ENCODE results near the gene DCLRE1A. TPM values are rescaled to one million over a fixed set of nuclear protein-coding genes. Genes with fewer than 3 reads are reported as not detected.

The DCLRE1A gene
- total and polyA plus RNA-seq, 4 donors, result 9.6 to 15.7 (median 13.3) TPM

- 60% methylated on average over 1 of the region's 2 CpGs for WGBS (ENCODE audit: insufficient coverage)
- peak in 1 of 6 donors; percentile 32 for DNase-seq (ENCODE audit: low read depth in 4 of 6, low spot score in 6 of 6)
- H3K9me3 ChIP-seq (ENCODE audit: control insufficient read depth, insufficient read depth, low read length), result no peaks in the 10 kb centered on the region
- no peaks in the 10 kb centered on the region for H3K27me3 ChIP-seq (ENCODE audit: control insufficient read depth, insufficient read depth, low read length)
- H3K36me3 ChIP-seq (ENCODE audit: control insufficient read depth, insufficient read depth, low read length), result peaks cover 4% of the 10 kb centered on the region
- no peak overlapping the region for H3K4me3 ChIP-seq (ENCODE audit: low read depth, low read length)
- H3K4me1 ChIP-seq (ENCODE audit: control insufficient read depth, insufficient read depth, low read length), result no peaks in the 10 kb centered on the region
- no peak overlapping the region for H3K27ac ChIP-seq (ENCODE audit: low read depth, low read length)
Observed at GRCh38 chr10:113889911-113890310, 36.0 kb upstream of the DCLRE1A start.

GRCh38 chr10:113882240-113882639, 28.4 kb upstream of the DCLRE1A start:
- Histone ChIP-seq H3K27me3 (ENCODE audit: control insufficient read depth, insufficient read depth, low read length) (no peaks in the 10 kb centered on the region), H3K4me1 (ENCODE audit: control insufficient read depth, insufficient read depth, low read length) (no peaks in the 10 kb centered on the region), H3K27ac (ENCODE audit: low read depth, low read length) (no peak overlapping the region), H3K4me3 (ENCODE audit: low read depth, low read length) (no peak overlapping the region), H3K9me3 (ENCODE audit: control insufficient read depth, insufficient read depth, low read length) (no peaks in the 10 kb centered on the region), H3K36me3 (ENCODE audit: control insufficient read depth, insufficient read depth, low read length) (no peaks in the 10 kb centered on the region)
- DNase-seq (ENCODE audit: low read depth in 4 of 6, low spot score in 6 of 6), result no peak
- WGBS (ENCODE audit: insufficient coverage), result no CpG with 5 or more reads among the region's 2 CpGs

GRCh38 chr10:113880236-113880635, 26.4 kb upstream of the DCLRE1A start:
- Histone ChIP-seq H3K27me3 (ENCODE audit: control insufficient read depth, insufficient read depth, low read length) (no peaks in the 10 kb centered on the region), H3K36me3 (ENCODE audit: control insufficient read depth, insufficient read depth, low read length) (no peaks in the 10 kb centered on the region), H3K4me3 (ENCODE audit: low read depth, low read length) (no peak overlapping the region), H3K27ac (ENCODE audit: low read depth, low read length) (no peak overlapping the region), H3K9me3 (ENCODE audit: control insufficient read depth, insufficient read depth, low read length) (no peaks in the 10 kb centered on the region), H3K4me1 (ENCODE audit: control insufficient read depth, insufficient read depth, low read length) (no peaks in the 10 kb centered on the region)
- DNase-seq (ENCODE audit: low read depth in 4 of 6, low spot score in 6 of 6), result no peak
- WGBS (ENCODE audit: insufficient coverage), result no CpG with 5 or more reads among the region's 1 CpG

- Histone ChIP-seq H3K4me1 (ENCODE audit: control insufficient read depth, insufficient read depth, low read length) (no peaks in the 10 kb centered on the region), H3K27me3 (ENCODE audit: control insufficient read depth, insufficient read depth, low read length) (no peaks in the 10 kb centered on the region), H3K36me3 (ENCODE audit: control insufficient read depth, insufficient read depth, low read length) (no peaks in the 10 kb centered on the region), H3K4me3 (ENCODE audit: low read depth, low read length) (no peak overlapping the region), H3K9me3 (ENCODE audit: control insufficient read depth, insufficient read depth, low read length) (no peaks in the 10 kb centered on the region), H3K27ac (ENCODE audit: low read depth, low read length) (no peak overlapping the region)
- no peak for DNase-seq (ENCODE audit: low read depth in 4 of 6, low spot score in 6 of 6)
- no CpG with 5 or more reads among the region's 2 CpGs for WGBS (ENCODE audit: insufficient coverage)
Observed at GRCh38 chr10:113879691-113880090, 25.8 kb upstream of the DCLRE1A start.

- WGBS (ENCODE audit: insufficient coverage), result no CpG with 5 or more reads among the region's 3 CpGs
- Histone ChIP-seq H3K27me3 (ENCODE audit: control insufficient read depth, insufficient read depth, low read length) (no peaks in the 10 kb centered on the region), H3K9me3 (ENCODE audit: control insufficient read depth, insufficient read depth, low read length) (no peaks in the 10 kb centered on the region), H3K4me3 (ENCODE audit: low read depth, low read length) (no peak overlapping the region), H3K27ac (ENCODE audit: low read depth, low read length) (no peak overlapping the region), H3K36me3 (ENCODE audit: control insufficient read depth, insufficient read depth, low read length) (no peaks in the 10 kb centered on the region), H3K4me1 (ENCODE audit: control insufficient read depth, insufficient read depth, low read length) (no peaks in the 10 kb centered on the region)
- DNase-seq (ENCODE audit: low read depth in 4 of 6, low spot score in 6 of 6), result no peak
Observed at GRCh38 chr10:113876461-113876860, 22.6 kb upstream of the DCLRE1A start.

- no peaks in the 10 kb centered on the region for H3K27me3 ChIP-seq (ENCODE audit: control insufficient read depth, insufficient read depth, low read length)
- no peak overlapping the region for H3K4me3 ChIP-seq (ENCODE audit: low read depth, low read length)
- no peaks in the 10 kb centered on the region for H3K9me3 ChIP-seq (ENCODE audit: control insufficient read depth, insufficient read depth, low read length)
- no CpG with 5 or more reads among the region's 1 CpG for WGBS (ENCODE audit: insufficient coverage)
- H3K36me3 ChIP-seq (ENCODE audit: control insufficient read depth, insufficient read depth, low read length), result no peaks in the 10 kb centered on the region
- no peaks in the 10 kb centered on the region for H3K4me1 ChIP-seq (ENCODE audit: control insufficient read depth, insufficient read depth, low read length)
- no peak overlapping the region for H3K27ac ChIP-seq (ENCODE audit: low read depth, low read length)
- DNase-seq (ENCODE audit: low read depth in 4 of 6, low spot score in 6 of 6), result no peak
Observed at GRCh38 chr10:113875212-113875611, 21.3 kb upstream of the DCLRE1A start.

GRCh38 chr10:113872139-113873030, 18.5 kb upstream of the DCLRE1A start:
- H3K4me1 ChIP-seq (ENCODE audit: control insufficient read depth, insufficient read depth, low read length), result no peaks in the 10 kb centered on the region

GRCh38 chr10:113869789-113870188, 15.9 kb upstream of the DCLRE1A start:
- peaks cover 1% of the 10 kb centered on the region for H3K36me3 ChIP-seq (ENCODE audit: control insufficient read depth, insufficient read depth, low read length)
- WGBS (ENCODE audit: insufficient coverage), result no CpG with 5 or more reads among the region's 2 CpGs
- H3K9me3 ChIP-seq (ENCODE audit: control insufficient read depth, insufficient read depth, low read length), result no peaks in the 10 kb centered on the region
- no peaks in the 10 kb centered on the region for H3K4me1 ChIP-seq (ENCODE audit: control insufficient read depth, insufficient read depth, low read length)
- no peaks in the 10 kb centered on the region for H3K27me3 ChIP-seq (ENCODE audit: control insufficient read depth, insufficient read depth, low read length)
- DNase-seq (ENCODE audit: low read depth in 4 of 6, low spot score in 6 of 6), result no peak
- H3K27ac ChIP-seq (ENCODE audit: low read depth, low read length), result no peak overlapping the region
- H3K4me3 ChIP-seq (ENCODE audit: low read depth, low read length), result no peak overlapping the region

More at GRCh38 chr10:113872139-113873030, 18.5 kb upstream of the DCLRE1A start:
- H3K36me3 ChIP-seq (ENCODE audit: control insufficient read depth, insufficient read depth, low read length), result no peaks in the 10 kb centered on the region
- H3K4me3 ChIP-seq (ENCODE audit: low read depth, low read length), result no peak overlapping the region
- H3K9me3 ChIP-seq (ENCODE audit: control insufficient read depth, insufficient read depth, low read length), result no peaks in the 10 kb centered on the region
- DNase-seq (ENCODE audit: low read depth in 4 of 6, low spot score in 6 of 6), result no peak
- H3K27me3 ChIP-seq (ENCODE audit: control insufficient read depth, insufficient read depth, low read length), result no peaks in the 10 kb centered on the region
- WGBS (ENCODE audit: insufficient coverage), result no CpG with 5 or more reads among the region's 3 CpGs
- H3K27ac ChIP-seq (ENCODE audit: low read depth, low read length), result no peak overlapping the region

GRCh38 chr10:113867904-113868303, 14.0 kb upstream of the DCLRE1A start:
- no peak for DNase-seq (ENCODE audit: low read depth in 4 of 6, low spot score in 6 of 6)
- H3K27me3 ChIP-seq (ENCODE audit: control insufficient read depth, insufficient read depth, low read length), result no peaks in the 10 kb centered on the region
- H3K36me3 ChIP-seq (ENCODE audit: control insufficient read depth, insufficient read depth, low read length), result peaks cover 2% of the 10 kb centered on the region
- WGBS (ENCODE audit: insufficient coverage), result 100% methylated on average over 2 of the region's 4 CpGs
- no peaks in the 10 kb centered on the region for H3K9me3 ChIP-seq (ENCODE audit: control insufficient read depth, insufficient read depth, low read length)
- no peaks in the 10 kb centered on the region for H3K4me1 ChIP-seq (ENCODE audit: control insufficient read depth, insufficient read depth, low read length)
- no peak overlapping the region for H3K27ac ChIP-seq (ENCODE audit: low read depth, low read length)
- no peak overlapping the region for H3K4me3 ChIP-seq (ENCODE audit: low read depth, low read length)
